Smooth muscle cell (in vitro differentiated cells): ENCODE results near the gene KRT36. TPM values are rescaled to one million over a fixed set of nuclear protein-coding genes. Genes with fewer than 3 reads are reported as not detected.

Experiments used
- DNase-seq: peaks from one replicate; lab custom pipeline; 2025; ENCODE audit not compliant: unreplicated experiment; lab: John Stamatoyannopoulos, UW
- H2AFZ ChIP-seq: fragments of 200-600 bp; sonication (generic); 2 replicates; pipeline ENCODE4 v1.6.0; 2016; ENCODE audit warnings: antibody characterized with exemption, low read depth, mild to moderate bottlenecking
- H3F3A ChIP-seq: fragments of 200-600 bp; sonication (generic); 2 replicates; pipeline ENCODE4 v1.6.0; 2017; ENCODE audit warnings: antibody characterized with exemption, low read depth
- H3K27ac ChIP-seq: fragments of 200-600 bp; sonication (generic); 2 replicates; pipeline ENCODE4 v1.5.1; 2016; ENCODE audit warnings: low read depth, mild to moderate bottlenecking
- H3K27me3 ChIP-seq: fragments of 200-600 bp; sonication (generic); 2 replicates; pipeline ENCODE4 v1.6.1; 2016; ENCODE audit warnings: low read depth, mild to moderate bottlenecking
- H3K36me3 ChIP-seq: fragments of 200-600 bp; sonication (generic); 2 replicates; pipeline ENCODE4 v1.5.1; 2016; ENCODE audit warnings: low read depth
- H3K4me1 ChIP-seq: fragments of 200-600 bp; sonication (generic); 2 replicates; pipeline ENCODE4 v1.5.1; 2016; ENCODE audit warnings: low read depth
- H3K4me2 ChIP-seq: fragments of 200-600 bp; sonication (generic); 2 replicates; pipeline ENCODE4 v1.6.0; 2016; ENCODE audit warnings: mild to moderate bottlenecking
- H3K4me3 ChIP-seq: fragments of 200-600 bp; sonication (generic); 2 replicates; pipeline ENCODE4 v1.5.1; 2016; ENCODE audit warnings: mild to moderate bottlenecking
- H3K79me2 ChIP-seq: fragments of 200-600 bp; sonication (generic); 2 replicates; pipeline ENCODE4 v1.6.0; 2016; ENCODE audit warnings: low read depth, mild to moderate bottlenecking
- H3K9ac ChIP-seq: fragments of 200-600 bp; sonication (generic); 2 replicates; pipeline ENCODE4 v1.6.0; 2016; ENCODE audit warnings: low read depth
- H3K9me3 ChIP-seq: fragments of 200-600 bp; sonication (generic); replicated peaks from 2 replicates; pipeline ENCODE4 v1.5.1; 2016; ENCODE audit warnings: low read depth
- H4K20me1 ChIP-seq: fragments of 200-600 bp; sonication (generic); 2 replicates; pipeline ENCODE4 v1.6.0; 2016; ENCODE audit warnings: low read depth
- CTCF ChIP-seq: fragments of 200-600 bp; sonication (generic); IDR thresholded peaks from 2 replicates; pipeline ENCODE4 v1.5.1; 2017; ENCODE audit warnings: borderline replicate concordance, mild to moderate bottlenecking, antibody characterized with exemption; ENCODE audit not compliant: insufficient read depth, poor library complexity, severe bottlenecking
- whole genome bisulfite sequencing: methylation state at CpG from one replicate; pipeline ENCODE4 v1.1.7; 2016; ENCODE audit warnings: low lambda C conversion rate; 5-methylcytosine and 5-hydroxymethylcytosine counted together
- polyA plus RNA-seq: library from polyadenylated mRNA; unstranded; fragments of >200 nt; fragmentation: Nextera tagmentation; extraction: Ambion mirVana; gene quantifications from 2 replicates; pipeline ENCODE4 v1.2.1, GENCODE V29; 2016
- total RNA-seq: library from RNA; depleted of rRNA; stranded (reverse); fragments of >200 nt; gene quantifications from 2 replicates; pipeline ENCODE4 v1.2.3, GENCODE V29; 2014

KRT36 gene
- total and polyA plus RNA-seq, 2 experiments from 2014 or later: 0.09 TPM; not detected in 1

DNA sequence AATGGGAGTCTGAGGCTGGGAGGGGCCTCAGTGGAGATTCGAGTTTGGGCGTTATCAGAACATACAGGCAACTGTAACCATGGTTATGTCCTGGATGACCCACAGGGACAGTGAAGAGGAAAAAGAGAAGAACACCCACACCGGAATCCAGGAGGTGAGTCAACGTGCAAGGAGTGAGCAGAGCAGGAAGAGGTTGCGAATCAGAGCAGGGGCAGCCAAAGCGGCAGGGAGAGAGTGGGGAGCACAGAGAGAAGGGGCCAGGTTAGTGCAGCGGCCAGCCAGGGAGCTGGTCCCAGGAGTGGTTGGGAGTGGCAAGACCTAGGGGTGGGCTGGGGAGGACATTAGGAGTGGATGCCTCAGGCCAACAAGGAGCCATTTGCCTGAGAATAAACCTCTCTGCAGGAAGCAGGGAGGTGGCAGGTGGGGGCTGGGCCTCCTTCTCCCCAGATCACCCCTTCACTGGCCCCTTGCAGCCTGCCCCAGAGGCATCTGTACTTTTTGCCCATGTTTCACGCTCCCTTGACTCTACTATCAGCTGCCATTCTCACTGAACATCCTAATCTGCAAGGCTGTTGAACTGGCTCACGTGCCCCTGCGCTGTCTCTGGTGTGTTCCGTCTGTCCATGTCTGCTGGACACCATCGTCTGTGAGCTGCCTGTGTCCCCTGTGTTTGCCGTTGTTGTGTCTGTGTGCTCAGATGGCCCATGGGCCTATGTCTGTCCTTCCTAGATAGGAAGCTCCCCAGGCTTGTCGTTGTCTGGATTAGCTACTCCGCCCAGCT, 10.6 kb upstream of the KRT36 start:
- H3K9ac ChIP-seq: no peak overlapping the region
- H3K27me3 ChIP-seq: no peaks in the 10 kb centered on the region
- peak overlapping the region; percentile 9 for H3K4me2 ChIP-seq
- H4K20me1 ChIP-seq: no peaks in the 10 kb centered on the region
- H3K4me1 ChIP-seq: no peaks in the 10 kb centered on the region
- DNase-seq: no peak
- 53% methylated on average over 15 of the region's 15 CpGs for WGBS
- H3K4me3 ChIP-seq: no peak overlapping the region
- no peaks in the 10 kb centered on the region for H3F3A ChIP-seq
- H3K27ac ChIP-seq: no peak overlapping the region
- TF ChIP-seq CTCF: no peak
- H3K79me2 ChIP-seq: no peaks in the 10 kb centered on the region
- no peaks in the 10 kb centered on the region for H3K36me3 ChIP-seq
- H3K9me3 ChIP-seq: no peaks in the 10 kb centered on the region
- H2AFZ ChIP-seq: no peak overlapping the region

DNA sequence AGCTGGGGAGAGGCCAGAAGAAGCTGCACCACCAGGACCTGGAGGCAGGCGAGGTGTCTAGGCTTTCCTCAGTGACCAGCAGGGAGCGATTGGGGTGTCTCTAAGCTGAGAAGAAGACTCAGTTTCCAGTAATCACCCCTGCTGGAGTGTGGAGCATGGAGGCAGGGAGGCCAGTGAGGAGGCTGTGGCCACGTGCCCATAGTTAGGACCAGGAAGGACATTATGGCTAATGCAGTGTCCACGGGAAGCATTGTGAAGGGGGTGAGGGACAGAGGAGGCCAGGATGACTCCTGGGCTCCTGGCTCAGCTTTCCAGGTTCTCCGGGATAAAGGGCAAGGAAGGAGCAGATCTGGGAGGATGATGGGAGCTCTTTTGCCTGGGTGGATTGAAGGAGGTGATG, 10.0 kb upstream of the KRT36 start:
- Histone ChIP-seq H3K79me2 (no peaks in the 10 kb centered on the region), H3K4me1 (no peaks in the 10 kb centered on the region), H3K27ac (no peak overlapping the region), H3F3A (no peaks in the 10 kb centered on the region), H3K4me2 (peak overlapping the region; percentile 9), H3K36me3 (no peaks in the 10 kb centered on the region), H3K27me3 (no peaks in the 10 kb centered on the region), H3K9ac (no peak overlapping the region), H3K9me3 (no peaks in the 10 kb centered on the region), H4K20me1 (no peaks in the 10 kb centered on the region), H2AFZ (no peak overlapping the region), H3K4me3 (no peak overlapping the region)
- WGBS: 94% methylated on average over 5 of the region's 5 CpGs
- DNase-seq: no peak
- no peak for TF ChIP-seq CTCF

GRCh38 chr17:41498276-41498675, 8.6 kb upstream of the KRT36 start:
- Histone ChIP-seq H4K20me1 (no peaks in the 10 kb centered on the region), H3K4me1 (no peaks in the 10 kb centered on the region), H3K27ac (no peak overlapping the region), H3K36me3 (no peaks in the 10 kb centered on the region), H2AFZ (no peak overlapping the region), H3K9me3 (no peaks in the 10 kb centered on the region), H3K27me3 (no peaks in the 10 kb centered on the region), H3K79me2 (no peaks in the 10 kb centered on the region), H3F3A (no peaks in the 10 kb centered on the region), H3K4me3 (no peak overlapping the region), H3K9ac (no peak overlapping the region), H3K4me2 (no peak overlapping the region)
- no peak for DNase-seq
- 85% methylated on average over 6 of the region's 6 CpGs for WGBS
- no peak for TF ChIP-seq CTCF
